ENCODE measurements around the gene ZNF287.
"Not testable (repeated sequence)": the region's sequence is repeated elsewhere in the genome, so short reads cannot be mapped to it uniquely, and the experiment has no call there.

Gene ZNF287

DNA sequence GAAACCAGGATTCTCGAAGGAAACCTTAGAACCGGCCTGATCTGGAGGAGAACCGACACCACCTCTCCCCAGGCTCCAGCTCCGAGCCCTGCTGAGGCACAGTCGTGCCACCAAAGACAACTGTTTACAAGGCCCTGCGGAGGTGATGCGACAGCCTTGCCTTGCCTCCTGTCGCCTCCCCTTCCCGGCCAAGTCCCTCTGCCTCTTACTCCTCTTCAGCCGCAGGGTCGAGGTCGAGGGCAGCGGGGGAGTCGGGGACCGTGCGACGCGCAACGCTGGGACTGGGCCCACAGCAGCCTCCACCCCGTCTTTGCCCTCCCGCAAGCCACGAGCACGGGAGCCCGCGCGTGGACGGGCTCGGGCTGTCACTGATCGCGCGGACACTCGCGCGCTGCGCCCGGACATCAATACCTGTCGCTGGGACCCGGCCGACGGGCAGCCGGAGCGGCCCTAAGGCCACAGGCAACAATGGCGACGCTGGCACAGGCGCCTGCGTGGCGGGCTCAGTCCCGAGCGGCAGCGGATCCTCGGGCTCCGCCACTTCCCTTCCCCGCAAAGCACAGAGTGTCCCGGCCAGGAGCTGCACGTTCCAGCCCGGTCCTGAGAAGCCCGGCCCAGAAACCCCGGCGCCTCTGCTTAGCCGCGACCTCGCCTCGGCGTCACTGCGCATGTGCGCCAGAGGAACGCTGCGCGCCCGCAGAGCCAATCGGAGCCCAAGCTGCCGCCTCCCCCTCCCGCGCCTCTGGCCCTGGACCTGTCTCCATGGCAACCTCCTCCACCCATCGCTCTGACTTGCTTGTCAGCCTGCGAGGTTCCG, at the start of gene ZNF287:
Gene ZNF287 (minus strand): TSS at position 664 of the 817 bp plus-strand sequence. CDS start 1,473 bp downstream, outside the sequence.
- peak; percentile 77 for DNase-seq (ENCODE audit: low read depth, low spot score)

DNA sequence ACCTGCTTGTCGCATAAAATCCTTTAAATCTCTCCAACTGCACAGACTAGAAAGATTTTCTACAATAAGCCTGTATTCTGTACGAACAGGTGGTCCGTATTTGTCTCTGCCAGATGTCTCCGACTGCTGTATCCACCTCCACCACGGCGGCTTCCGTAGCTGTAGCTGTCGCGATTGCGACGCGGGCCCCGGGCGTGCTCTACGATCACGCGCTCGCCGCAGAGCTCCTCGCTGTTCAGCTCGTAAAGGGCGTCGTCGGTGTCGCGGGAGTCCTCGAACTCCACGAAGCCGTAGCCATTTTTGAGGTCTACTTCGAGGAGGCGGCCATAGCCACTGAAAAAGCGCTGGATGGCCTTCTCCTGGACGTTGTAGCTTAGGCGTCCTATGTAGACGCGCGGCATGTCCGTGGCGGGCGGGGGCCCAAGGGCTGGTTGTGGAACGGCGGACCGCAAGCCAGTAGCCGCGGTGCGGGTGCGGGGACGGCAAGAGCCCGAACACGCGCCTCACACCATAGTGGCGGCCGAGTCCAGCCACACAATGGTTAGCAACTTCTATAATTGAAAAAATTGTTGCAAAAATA, 48.6 kb upstream of the ZNF287 start:
- no peak for DNase-seq (ENCODE audit: low read depth, low spot score)

GRCh38 chr17:16599537-16599936, 30.5 kb upstream of the ZNF287 start:
- no peak for DNase-seq (ENCODE audit: low read depth, low spot score)

GRCh38 chr17:16593356-16594102, 24.5 kb upstream of the ZNF287 start:
- no peak for DNase-seq (ENCODE audit: low read depth, low spot score)

DNA sequence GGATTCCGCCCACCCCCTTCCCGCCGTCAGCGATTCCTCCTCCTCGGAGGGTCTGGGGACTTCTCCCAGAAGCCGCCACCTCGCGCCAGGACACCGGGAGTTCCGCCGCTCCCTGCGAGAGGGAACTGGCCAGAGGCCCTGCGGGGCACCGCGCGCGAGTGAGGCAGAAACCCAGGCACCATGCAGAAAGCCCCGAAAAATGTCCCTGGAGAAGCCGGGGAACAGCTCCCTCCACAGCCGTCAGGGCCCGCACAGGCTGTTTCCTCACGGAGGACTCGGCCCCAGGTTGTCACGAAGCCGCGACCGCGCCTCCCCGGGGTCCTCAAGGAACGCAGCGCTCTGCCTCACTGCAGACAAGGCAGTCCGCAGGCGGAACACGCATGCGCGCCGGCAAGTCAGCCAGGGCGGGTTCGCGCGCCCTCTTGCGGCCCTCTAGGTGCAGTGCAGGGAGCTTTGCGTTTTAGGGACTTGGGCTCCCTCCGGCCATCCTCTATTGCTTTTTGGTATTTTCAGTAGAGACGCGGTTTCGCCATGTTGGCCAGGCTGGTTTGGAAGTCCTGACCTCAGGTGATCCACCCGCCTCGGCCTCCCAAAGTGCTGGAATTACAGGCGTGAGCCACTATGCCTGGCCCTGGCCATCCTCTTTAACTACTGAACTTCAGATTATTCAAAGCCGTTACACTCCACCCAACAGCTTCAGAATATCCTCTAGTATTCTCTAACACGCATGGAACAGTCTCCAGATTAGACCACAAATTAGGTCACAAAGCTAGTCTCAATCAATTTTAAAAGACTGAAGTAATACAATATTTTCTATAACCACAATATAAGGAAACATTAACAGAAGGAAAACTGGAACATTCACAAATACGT, 20.3 kb upstream of the ZNF287 start:
- DNase-seq (ENCODE audit: low read depth, low spot score) = peak; percentile 91

GRCh38 chr17:16585796-16586195, 16.8 kb upstream of the ZNF287 start:
- no peak for DNase-seq (ENCODE audit: low read depth, low spot score)

- peak; percentile 82 for DNase-seq (ENCODE audit: low read depth, low spot score)
Observed at GRCh38 chr17:16584273-16584995, 15.4 kb upstream of the ZNF287 start.

DNA sequence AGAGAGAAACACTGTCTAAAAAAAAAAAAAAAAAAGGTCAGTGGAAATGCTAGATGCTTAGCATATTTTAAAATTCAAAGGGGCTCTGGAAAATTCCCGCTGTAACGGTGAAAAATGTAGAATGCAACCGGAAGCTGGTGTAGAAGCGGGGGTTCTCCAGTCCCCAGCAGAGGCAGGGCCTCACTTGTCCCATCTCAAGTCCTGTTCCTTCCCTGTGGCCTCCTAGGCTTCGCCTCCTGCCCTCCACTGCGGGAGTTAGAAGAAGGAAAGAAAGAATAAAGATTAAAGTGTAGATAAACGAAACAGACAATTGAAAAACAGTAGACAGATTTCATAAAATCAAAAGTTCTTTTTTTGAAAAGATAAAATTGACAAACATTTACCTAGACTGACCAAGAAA, 14.8 kb upstream of the ZNF287 start:
- no peak for DNase-seq (ENCODE audit: low read depth, low spot score)

- no peak for DNase-seq (ENCODE audit: low read depth, low spot score)
Observed at GRCh38 chr17:16573466-16573865, 4.5 kb upstream of the ZNF287 start.

- no peak for DNase-seq (ENCODE audit: low read depth, low spot score)
Observed at GRCh38 chr17:16569358-16569712, 331 bp upstream of the ZNF287 start.

DNA sequence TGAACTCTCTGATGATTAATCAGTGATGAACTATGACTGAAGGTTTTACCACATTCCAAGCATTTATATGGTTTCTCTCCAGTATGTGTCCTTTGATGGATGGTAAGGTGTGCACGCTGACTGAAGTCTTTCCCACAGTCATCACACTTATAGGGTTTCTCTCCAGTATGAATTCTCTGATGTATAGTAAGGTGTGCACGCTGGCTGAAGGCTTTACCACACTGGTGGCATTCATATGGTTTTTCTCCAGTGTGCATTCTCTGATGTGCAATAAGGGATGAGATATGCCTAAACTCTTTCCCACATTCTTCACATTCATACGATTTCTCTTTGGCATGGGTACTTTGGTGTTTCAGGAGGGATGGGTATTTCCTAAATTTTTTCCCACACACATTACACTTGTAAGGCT, 16.4 kb downstream of the ZNF287 start:
- no peak for DNase-seq (ENCODE audit: low read depth, low spot score)

GRCh38 chr17:16551878-16552636, 16.9 kb downstream of the ZNF287 start:
- DNase-seq (ENCODE audit: low read depth, low spot score) = no peak

DNA sequence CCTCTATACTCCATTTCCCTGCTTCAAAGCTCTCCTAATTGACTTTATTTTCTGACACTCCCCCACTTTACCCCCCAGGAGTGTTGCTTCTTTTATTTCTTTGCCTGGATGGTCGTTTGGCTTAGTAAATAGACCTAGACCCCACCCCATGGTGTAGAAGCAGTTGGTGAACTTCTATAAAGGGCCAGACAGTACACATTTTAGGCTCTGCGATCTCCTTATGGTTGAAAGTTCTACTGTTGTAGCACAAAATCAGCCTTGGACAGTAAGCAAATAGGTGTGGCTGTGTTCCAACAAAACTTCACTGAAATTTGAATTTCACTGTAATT, 31.9 kb downstream of the ZNF287 start:
- DNase-seq (ENCODE audit: low read depth, low spot score) = no peak

- DNase-seq (ENCODE audit: low read depth, low spot score) = no peak
Observed at GRCh38 chr17:16534236-16534635, 34.8 kb downstream of the ZNF287 start.

DNA sequence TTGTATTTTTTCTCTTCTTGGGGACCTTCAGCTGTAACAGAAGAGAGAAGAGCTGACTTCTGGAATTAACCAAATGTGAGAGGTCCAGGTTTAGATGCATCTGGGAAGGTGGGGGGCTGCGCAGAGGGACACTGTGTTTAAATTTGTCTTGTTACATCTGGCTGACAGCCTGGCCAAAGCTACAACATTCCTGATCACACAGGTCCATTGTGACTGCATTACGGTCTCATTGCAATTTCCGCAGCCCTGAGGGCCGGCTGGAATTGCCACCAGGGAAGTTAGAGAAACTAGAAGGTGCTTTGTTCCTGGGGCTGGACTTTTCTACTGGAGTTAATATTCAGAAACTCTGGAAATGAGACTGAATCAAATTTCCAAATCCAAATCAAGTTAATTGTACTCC, 39.1 kb downstream of the ZNF287 start:
- DNase-seq (ENCODE audit: low read depth, low spot score) = no peak

- DNase-seq (ENCODE audit: low read depth, low spot score) = no peak
Observed at GRCh38 chr17:16527298-16527697, 41.7 kb downstream of the ZNF287 start.

GRCh38 chr17:16525556-16525955, 43.4 kb downstream of the ZNF287 start:
- not testable (repeated sequence) for DNase-seq (ENCODE audit: low read depth, low spot score)

GRCh38 chr17:16521070-16521727, 47.8 kb downstream of the ZNF287 start:
- DNase-seq (ENCODE audit: low read depth, low spot score) = peak; percentile 23

- no peak for DNase-seq (ENCODE audit: low read depth, low spot score)
Observed at GRCh38 chr17:16519021-16519420, 50.0 kb downstream of the ZNF287 start.

GRCh38 chr17:16517477-16517876, 51.5 kb downstream of the ZNF287 start:
- no peak for DNase-seq (ENCODE audit: low read depth, low spot score)
